Right lobe of liver (tissue), 4 donors: Measurements from ENCODE around the gene ZNF652.
"Not testable (repeated sequence)": the region's sequence is repeated elsewhere in the genome, so short reads cannot be mapped to it uniquely, and the experiment has no call there.

Experiments
- CTCF ChIP-seq, 4 donors: fragments of 200-600 bp in 3 of 4; fragments of 450-650 bp in 1 of 4; IDR thresholded peaks; one replicate each; pipeline versions ENCODE4 v1.5.1 to v1.8.0; 2016 to 2022; ENCODE audit warnings: antibody characterized with exemption in 4 of 4, mild to moderate bottlenecking in 2 of 4
- POLR2A ChIP-seq: fragments of 450-650 bp; IDR thresholded peaks from one replicate; pipeline ENCODE4 v1.6.1; 2017; ENCODE audit warnings: antibody characterized with exemption, mild to moderate bottlenecking
- donor health status: DM: no; HTN: no; CAD: no.
- donor health status: DM: no; HTN: no; CAD: no.
- donor health status: DM: no; HTN: yes; CAD: no.

- not testable (repeated sequence) for TF ChIP-seq CTCF (IDR thresholded peaks at IDR 0.05); POLR2A
Measured at GRCh38 chr17:49389514-49390347, 27.7 kb upstream of the ZNF652 start.
